ENCODE data around the gene RIMBP2.

RIMBP2 gene

DNA sequence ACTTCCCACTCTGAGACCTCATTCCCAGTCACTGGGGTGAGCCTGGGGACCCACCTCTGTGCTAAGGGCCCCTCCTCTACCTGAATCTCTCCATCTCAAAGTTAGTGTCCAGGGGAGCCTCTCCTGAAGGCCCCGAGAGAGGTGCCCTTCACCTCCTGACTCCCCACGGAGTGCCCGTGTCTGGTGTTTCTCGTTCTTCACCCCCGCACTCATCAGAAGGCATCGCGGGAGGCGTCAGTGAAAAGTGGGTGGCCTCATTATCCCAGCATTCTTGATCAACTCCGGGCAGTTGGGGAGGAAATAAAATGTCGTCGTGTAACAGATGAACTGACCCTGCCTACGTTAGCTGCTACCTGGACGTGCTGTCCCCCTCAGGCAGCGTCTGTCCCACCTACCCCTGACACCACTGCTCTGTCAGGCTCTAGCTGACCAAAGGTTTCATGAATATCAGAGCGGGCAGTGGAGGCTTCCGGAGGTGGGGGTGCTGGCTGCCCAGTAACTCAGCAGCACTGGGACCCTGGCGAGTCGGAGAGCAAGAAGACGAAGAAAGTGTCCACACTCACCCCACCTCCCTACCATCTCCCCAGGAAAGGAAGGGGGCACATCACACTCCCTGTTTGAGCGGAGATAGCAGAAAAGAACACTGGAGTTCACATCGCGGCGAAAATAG, 275.6 kb downstream of the RIMBP2 start:
- no peak for DNase-seq (ENCODE audit: low read depth)

DNA sequence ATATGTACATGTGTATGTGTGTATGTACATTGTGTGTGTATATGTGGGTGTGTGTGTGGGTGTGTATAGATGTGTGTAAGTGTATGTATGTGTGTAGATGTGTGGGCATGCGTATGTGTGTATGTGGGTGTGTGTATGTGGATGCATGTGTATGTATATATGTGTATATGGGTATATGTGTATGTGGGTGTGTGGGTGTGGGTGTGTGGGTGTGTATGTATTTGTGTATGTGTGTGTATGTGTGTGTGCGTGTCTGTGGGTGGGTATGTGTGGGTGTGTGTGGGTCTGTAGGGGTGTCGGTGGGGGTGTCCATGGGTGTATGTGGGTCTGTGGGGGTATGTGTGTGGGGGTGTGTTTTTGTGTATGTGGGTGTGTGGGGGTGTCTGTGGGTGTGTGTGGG, 276.8 kb downstream of the RIMBP2 start:
- DNase-seq (ENCODE audit: low read depth), result no peak

DNA sequence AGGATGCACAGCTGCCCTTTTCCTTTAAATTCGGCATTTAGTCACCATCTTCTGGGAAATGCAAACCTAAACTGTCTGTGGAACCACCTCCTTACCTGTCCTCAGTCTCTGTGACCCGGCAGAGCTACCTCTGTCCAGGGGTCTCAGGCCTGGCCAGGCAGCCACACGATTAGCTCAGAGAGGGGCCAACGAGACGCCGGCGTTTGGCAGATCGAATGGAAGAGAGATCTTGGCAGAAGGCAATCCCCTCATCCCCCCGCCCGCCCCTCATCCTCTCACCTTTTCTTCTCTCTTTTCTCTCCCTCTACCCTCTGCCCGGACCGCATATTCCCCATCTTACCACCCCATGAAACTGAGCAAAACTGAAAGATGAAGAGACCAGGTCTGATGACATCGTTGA, 277.4 kb downstream of the RIMBP2 start:
- no peak for DNase-seq (ENCODE audit: low read depth)

DNA sequence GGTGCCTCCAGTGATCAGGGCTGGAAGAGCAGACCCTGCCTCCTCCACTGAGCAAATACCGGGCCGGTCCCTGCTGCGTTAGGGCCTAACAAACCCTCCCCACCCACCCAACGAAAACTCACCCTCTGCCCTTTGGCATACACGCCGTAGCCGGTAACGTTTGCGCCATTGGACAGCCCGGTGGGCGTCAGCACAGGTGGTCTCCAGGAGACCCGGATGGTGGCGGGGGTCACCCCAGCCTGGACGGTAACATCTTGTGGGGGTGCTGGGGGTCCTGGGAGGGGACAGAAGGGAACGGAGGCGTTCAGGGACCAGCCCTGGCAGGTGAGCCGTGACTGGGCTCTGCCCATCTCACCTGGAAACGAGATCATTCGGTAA, 277.9 kb downstream of the RIMBP2 start:
- no peak for DNase-seq (ENCODE audit: low read depth)

DNA sequence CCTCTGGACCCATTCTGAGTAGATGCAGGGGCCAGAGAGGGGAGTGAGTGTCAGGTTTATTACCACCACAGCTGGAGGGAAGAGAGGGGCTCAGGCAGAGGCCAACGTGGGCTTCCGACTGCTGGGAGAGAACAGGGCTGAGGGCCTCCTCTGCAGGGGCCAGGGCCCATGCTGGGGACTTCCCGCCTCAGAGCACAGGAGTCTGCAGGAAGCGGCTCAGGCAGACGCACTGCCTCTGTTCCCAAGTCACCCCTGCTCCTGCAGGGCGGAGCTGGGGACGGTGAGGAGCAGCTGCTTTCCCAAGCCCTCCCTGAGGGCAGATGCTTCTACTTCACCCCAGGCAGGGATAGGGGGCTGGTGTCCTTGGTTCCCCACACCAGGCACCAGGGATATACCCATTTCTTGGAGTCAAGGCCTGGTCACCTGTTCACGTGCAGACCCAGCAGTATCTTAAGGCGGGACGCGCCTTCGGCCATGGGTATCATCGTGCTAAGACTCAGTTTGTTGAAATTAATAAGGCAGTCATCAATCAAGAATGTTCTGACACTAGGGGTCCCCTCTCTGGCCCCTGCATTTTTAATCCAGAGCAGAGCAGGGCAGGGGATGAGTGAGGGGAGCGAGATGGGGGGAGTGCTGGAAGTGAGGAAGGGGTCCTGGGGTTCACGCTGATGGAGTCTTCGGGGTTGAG, 278.4 kb downstream of the RIMBP2 start:
- no peak for DNase-seq (ENCODE audit: low read depth)

DNA sequence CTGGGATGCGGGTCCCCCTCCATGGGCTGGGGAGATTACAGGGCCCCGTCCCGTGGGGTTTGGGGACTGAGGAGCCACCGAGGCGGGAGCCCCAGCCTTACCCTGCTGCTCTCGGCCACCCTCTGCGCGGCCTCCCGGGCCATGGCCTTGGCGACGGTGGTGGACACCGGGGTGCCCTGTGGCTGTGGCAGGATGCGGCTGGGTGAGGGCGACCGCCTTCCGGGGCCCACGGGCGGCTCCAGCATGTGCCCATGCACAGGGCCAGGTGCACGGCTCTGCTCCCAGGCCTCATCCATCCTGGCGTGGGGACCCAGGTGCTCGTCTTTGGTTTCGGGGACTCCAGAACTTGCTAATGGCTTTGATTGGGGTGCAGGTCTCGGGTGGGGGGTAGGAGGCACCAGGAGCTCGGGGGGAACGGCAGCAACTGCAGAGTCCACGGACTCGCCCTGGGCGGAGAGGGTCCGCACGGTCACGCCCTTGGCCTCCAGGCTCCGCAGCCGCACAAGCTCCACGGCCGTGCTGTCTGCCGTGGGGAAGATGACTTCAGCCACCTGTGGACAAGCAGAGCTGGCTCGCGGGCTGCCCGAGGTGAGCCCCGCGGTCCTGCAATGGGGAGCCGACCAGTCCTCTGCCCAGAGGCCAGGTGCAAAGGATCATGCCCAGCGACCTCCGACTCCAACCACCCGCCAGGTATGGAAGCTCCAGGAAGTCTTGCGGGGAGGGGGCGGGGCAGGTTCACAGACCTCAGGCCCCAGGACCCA, 279.2 kb downstream of the RIMBP2 start:
- DNase-seq (ENCODE audit: low read depth), result no peak

DNA sequence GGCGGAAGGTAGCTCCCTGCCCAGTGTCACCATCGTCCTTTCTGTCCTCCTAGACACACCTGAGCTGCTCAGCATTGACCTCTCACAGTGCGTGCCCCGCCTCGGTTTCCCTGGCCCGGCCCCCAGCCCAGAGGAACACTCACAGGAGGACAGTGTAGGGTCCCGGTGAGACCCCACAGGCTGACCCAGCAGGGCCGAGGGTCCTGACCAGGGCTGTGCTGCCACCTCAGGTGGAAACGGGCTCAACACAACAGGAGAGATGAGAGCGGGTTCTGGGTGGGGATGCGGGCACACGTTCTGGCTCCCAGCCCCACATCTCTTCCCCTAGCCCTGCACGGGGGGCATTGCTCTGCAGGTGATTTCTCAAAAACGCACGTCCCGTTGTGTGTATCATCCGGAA, 280.3 kb downstream of the RIMBP2 start:
- no peak for DNase-seq (ENCODE audit: low read depth)

DNA sequence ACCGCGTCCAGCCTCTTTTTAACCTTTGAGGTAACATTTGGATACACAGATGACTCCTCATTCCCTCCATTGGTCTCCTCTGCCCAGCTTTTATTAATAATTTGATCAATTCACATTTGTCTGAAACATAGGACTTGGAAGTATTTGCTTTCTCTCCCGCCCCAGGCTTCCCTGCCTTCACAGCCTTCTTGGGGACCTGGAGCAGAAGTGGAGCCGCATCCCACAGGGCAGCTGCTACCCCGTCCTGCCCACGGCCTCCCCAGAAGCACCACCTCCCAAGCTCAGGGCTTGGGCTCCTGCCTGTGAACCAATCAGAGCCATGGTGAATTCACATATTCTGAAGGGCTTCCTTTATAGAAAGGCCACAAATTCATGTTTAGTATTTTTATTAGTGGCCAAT, 280.8 kb downstream of the RIMBP2 start:
- DNase-seq (ENCODE audit: low read depth), result no peak

DNA sequence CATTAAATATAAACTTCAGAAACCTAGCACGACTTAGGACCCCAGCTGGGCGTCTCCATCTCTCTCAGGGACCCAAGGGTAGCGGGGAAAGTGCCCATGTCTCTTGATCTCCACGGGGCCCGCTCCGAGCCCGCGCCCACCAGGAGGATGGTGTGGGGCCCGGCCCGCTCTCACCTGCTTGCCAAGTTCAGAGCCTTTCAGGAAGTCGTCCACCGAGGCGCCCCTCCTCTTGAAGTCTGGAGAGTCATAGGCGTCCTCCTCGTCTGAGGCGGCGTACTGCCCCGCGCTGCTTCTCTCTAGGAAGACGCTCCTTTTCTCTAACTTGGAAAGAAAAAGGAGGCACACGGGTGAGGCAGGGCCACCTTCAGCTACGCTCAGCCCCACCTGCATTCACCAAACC, 281.5 kb downstream of the RIMBP2 start:
- no peak for DNase-seq (ENCODE audit: low read depth)

DNA sequence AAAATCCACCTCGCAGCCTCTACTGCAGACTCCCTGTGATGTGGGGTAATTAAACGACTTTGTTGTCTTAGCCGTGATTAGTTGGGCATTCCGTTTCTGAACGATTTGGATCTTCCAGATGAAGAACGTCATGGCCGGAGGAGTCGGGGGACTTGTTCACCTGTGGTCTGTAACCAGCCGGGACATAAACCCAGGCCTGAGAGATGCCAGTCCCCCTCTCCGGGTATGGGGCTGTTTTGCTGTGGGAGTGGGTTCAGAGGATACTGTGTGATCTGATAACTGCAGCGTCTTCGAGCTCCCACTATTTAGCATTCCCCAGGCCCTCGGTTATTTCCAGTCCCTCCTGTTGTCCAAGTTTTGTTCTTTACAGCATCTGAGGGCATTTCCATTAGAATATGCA, 282.3 kb downstream of the RIMBP2 start:
- DNase-seq (ENCODE audit: low read depth), result no peak

DNA sequence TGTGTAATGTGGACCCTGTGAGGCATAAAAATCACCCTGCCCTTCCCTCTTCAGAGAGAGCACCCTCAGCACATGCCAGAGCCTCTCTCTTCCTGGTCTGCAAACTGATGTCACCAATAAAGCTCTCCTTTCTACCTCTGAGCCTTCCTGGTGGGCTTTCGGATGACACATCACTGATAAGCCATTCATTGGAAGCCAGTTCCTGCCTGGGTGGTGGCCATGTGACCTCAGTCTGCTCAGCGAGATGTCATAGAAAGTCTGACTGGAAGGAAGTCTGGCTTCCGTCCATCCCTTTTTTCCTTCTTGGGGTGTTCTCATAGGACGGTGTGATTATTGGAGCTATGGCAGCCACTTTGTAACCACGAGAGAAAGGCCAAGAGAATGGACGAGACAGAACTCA, 282.7 kb downstream of the RIMBP2 start:
- no peak for DNase-seq (ENCODE audit: low read depth)

DNA sequence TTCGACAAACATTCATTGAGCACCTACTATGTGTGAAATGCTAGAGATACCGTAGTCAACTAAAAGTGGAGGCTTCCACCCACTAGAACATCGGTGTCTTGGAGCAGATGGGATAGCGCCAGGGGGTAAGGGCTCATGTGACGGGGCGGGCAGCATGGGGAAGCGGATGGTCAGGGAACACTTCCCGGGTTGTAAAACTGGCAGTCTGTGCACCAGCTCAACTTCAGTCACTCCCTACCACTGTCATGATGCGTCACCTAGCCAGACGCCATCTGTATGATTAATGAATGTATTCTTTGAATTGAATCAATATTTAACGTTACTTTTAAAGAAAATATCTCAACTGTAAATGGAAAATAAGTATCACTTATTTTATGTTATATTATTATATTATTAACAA, 284.9 kb downstream of the RIMBP2 start:
- DNase-seq (ENCODE audit: low read depth), result no peak

DNA sequence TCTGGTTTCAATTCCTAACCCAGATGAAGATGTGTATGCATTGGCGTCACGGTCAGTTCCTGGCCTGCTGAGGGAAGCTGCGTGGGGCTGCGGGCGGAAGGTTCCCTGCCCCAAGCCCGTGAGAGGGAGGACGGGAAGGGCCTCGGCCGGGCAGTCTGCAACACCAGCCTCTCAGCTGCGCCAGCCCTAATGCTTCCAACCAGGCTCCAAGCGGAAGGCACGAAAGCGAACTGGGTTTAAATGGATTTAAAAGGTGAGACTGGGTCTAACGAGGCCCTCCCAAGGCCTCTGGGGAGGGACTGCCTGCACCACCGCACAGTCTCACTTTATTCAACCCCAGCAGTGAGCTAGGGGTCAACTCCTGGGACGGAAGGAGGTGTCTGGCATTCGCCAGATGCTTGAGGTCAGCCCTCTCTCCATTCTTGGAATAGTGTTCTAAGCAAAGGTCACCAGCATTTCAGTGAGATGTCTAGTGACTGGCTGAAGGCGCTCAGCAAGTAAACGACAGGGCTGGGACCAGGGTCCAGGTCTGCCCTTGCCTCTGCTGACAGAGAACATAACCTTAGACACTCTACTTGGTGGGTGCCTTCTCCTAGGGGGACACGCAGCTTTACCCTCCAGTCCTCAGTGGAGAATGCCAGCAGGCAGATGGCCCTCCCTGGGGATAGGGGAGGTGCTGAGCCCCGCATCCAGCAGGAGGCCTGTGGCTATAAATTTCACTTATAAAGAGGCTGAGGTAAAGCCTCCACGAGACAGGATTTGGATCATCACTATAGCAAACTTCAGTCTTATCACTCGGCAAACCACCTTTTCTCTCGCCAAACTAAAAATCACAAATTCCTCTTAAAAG, 286.2 kb downstream of the RIMBP2 start:
- no peak for DNase-seq (ENCODE audit: low read depth)

DNA sequence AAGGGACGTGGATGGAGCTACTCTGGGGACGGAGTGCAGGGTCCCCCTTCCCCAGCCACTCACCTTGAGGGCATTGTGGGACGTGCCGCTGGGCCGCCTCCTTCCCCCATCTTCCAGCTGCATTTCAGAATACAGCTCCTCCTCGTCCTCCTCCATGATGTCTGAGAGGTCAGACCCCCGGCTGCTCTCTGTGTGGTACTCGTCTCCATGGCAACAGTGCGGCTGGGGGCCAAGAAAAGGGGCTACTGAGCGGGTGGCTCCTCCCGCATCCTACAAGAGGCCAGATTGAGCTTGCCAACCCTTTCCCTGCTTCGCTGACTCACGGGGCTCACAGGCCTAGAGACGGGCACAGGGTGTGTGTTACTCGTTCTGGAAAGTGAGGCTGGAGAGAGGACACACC, 288.0 kb downstream of the RIMBP2 start:
- DNase-seq (ENCODE audit: low read depth), result no peak

DNA sequence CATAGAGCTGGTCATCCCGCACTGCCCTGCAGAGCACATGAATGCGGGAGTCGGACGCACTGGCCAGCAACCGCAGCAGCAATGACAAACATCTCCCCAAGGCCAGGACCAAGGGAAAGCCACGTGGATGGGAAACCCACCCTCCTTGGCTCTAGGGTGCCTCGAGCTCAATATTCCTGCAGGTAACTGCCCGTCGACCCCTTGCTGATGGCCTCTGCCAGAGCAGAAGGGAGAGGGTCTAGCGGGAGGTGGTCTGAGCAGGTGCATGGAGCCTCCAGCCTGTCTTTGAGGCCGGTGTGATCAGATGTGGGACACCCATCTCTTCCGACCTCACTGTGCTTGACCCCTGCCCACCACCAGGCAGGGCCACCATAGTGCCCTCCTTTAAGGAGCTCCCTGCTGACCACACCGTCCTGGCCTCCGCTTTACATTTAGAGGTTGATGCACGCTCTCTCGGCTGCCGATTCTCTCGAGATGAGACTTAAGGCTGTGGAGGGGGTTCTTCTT, 288.7 kb downstream of the RIMBP2 start:
- no peak for DNase-seq (ENCODE audit: low read depth)

DNA sequence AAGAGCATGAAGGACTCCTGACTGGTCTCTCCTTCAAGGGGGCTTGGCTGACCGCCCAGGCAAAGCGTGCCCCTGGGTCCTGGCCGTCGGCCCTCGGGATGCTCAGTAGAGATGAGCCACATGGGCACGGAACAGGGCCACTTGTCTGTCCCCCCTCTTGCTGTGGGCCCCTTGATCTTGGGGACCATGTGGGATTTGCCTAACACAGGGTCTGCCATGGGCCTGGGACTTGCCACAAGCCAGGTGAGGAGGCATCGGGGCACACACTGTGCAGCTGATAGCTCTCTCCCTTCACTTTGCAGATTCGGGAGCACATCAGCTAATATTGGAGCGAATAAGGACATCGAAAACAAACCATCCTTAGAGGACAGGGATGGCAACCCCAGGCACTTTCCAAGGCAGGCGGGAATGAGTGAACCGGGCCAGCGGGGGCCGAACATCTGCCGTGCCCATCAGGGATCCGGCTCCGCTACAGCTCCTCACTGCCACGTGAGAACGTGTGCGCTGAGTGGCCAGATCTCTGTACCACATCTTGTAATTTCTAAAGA, 290.3 kb downstream of the RIMBP2 start:
- DNase-seq (ENCODE audit: low read depth), result no peak

DNA sequence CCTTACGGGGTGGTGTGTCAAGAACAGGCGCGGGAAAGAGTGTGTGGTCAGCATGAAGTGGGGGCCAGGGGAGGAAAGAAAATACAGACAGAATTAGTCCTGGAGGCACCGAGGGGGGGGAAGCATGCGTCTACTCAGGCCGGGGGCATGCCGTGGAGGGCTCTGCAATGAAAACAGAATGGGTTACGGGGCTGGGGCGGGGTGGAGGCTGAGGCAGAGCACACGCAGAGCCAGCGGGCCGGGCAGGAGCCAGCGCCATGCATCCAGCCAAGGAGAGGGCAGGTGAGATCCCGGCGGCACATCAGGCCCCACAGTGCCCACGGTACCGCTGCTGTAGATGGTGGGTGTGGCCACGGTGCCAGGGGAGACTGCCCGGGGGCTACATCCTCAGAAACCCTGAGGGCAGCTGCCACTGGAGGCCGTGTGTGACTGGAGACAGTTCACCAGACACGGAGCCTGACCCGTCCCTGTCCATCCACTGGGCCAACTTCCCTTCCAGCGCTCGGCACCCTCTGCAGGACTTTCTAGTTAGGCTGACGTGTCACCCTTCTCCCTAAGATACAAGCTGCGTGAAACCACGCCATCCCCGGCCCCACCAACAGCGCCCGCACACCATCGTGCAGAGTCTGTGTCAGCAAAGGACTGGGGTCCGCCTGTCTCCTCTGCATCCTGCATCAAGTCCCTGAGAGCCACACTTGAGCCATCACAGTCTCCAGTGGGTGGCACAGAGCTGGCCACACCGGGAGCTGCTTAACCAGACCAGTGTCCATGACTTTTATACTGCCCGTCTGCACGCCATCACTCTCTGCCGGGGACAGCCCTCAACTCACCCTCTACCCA, 291.0 kb downstream of the RIMBP2 start:
- no peak for DNase-seq (ENCODE audit: low read depth)

DNA sequence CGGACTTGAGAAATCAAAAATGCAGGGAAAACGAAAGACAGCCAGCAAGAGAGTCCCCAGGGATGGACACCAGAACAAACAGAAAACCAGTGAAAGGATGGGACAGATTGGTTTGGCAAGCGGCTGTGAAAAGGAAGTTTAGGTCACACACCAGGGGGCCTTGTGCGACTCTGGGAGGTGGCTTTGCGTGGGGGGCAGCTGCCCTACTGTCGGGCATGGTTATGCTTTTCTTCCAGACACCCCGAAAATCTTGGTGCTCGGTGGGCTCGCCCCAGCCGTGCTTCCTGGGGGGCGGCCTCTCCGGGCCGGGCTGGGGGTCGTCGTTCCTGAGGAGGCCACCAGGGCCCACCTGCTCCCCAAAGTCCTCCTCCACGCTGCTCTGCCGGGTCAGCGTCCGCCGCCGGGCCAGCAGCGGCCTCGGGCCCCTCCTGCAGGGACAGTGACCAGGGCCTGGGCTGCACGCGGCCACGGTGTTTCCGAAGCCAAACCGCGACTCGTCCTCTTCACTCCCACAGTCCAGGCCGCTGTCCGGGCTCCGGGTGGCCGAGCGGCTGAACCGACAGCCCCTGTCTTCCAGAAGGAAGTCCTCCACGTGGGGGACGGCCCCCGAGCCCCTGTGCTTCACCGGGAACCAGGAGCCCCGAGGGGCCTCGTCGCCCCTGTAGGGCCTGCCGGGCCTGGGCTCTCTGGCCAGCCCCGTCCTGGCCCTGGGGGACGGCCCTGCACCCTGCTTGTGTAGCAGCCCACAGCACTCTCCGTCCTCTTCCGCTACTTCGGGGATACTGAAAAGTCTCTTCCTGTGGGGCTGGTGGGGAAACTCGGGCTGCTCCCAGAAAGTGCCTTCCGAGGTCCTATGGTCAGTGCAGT, 291.9 kb downstream of the RIMBP2 start:
- no peak for DNase-seq (ENCODE audit: low read depth)

DNA sequence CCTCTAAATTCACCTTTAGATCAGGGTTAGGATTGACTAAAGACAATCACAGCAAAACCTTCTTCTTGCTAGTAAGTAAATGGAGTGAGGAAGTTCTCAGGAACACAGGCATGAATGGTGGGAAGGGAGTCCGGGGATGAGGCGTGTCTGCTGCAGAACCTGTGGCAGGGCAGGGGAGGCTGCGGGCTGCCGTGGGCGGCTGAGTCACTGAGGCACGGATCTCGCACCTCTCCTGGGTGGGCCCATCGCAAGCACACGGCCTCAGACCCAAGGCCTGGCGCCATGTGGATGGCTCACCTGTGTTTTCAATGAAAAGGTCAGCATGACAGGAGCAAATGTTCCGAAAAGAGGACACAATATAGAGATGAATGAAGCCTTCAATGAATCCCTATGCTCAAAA, 293.0 kb downstream of the RIMBP2 start:
- DNase-seq (ENCODE audit: low read depth), result no peak

DNA sequence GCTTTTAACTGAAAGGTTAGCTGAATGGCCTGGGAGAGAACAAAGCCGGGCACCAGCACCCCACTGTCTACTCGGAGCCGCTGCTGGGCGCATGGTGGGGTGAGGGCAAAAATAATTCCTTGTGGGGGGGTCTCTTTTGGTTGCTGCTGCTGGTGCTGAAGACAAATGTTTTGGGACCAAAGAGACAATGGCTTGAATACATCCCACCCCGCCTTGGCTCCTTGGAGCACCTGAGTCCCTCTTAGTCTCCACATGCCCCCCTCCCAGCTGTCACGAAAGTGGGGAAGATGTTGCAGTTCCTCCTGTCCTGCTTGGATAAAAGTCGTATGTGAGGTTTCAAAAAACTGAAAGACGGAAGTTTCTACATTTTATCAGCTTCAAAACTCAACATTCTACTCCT, 293.4 kb downstream of the RIMBP2 start:
- no peak for DNase-seq (ENCODE audit: low read depth)
